Endothelial cell of umbilical vein (primary cell): Measurements from ENCODE around the gene SH3PXD2B. TPM values are rescaled to one million over a fixed set of nuclear protein-coding genes. Genes with fewer than 3 reads are reported as not detected.

ENCODE experiments used
- BruUV-seq: library from RNA; stranded (reverse); fragments of 400-500 nt; replicated peaks from 2 replicates; lab custom pipeline; 2021; lab: Mats Ljungman, UMichigan
- CTCF ChIA-PET: fragments of 300-600, 350-600 bp; sonication (Branson Sonifier 250); formaldehyde crosslinking; loops from one replicate; lab custom pipeline; 2021; ENCODE audit warnings: antibody characterized with exemption, inconsistent platforms; lab: Charles Lee
- POLR2A ChIA-PET: fragments of 300-600, 350-600 bp; sonication (Branson Sonifier 250); formaldehyde crosslinking; loops from one replicate; lab custom pipeline; 2021; ENCODE audit warnings: antibody characterized with exemption, inconsistent platforms; lab: Charles Lee
- DNase-seq: peaks from one replicate; pipeline ENCODE4 v3.0.0-alpha.2; 2011; ENCODE audit warnings: low read depth, low spot score
- FAIRE-seq: peaks from 2 replicates; lab custom pipeline; 2011; peaks lifted over from hg19 to GRCh38; lab: Jason Lieb, UNC
- H2AFZ ChIP-seq: 2 replicates; pipeline ENCODE4 v1.6.0; 2012; ENCODE audit warnings: low read depth, low read length, control low read depth, inconsistent platforms
- H3K27ac ChIP-seq: 2 replicates; pipeline ENCODE4 v1.5.1; 2011; ENCODE audit warnings: low read depth, mild to moderate bottlenecking, control low read depth, low read length, moderate library complexity; ENCODE audit not compliant: insufficient read depth
- H3K27me3 ChIP-seq, 2 experiments: 2 replicates each; pipeline versions ENCODE4 v1.6.0 to v1.6.1; 2011; ENCODE audit warnings: low read length in 2 of 2, mixed read lengths in 1 of 2; ENCODE audit not compliant: control insufficient read depth in 2 of 2, insufficient read depth in 2 of 2
- H3K36me3 ChIP-seq, 2 experiments: 2 replicates in 1 of 2; 3 replicates in 1 of 2; pipeline ENCODE4 v1.5.1; 2011; ENCODE audit warnings: low read length in 2 of 2, mild to moderate bottlenecking in 1 of 2, moderate library complexity in 1 of 2; ENCODE audit not compliant: control insufficient read depth in 2 of 2, insufficient read depth in 2 of 2; ENCODE audit errors: extremely low read depth in 1 of 2
- H3K4me1 ChIP-seq: 3 replicates; pipeline ENCODE4 v1.5.1; 2011; ENCODE audit warnings: mild to moderate bottlenecking, low read length; ENCODE audit not compliant: control insufficient read depth, insufficient read depth; ENCODE audit errors: extremely low read depth
- H3K4me2 ChIP-seq: 2 replicates; pipeline ENCODE4 v1.6.1; 2011; ENCODE audit warnings: low read length, control low read depth, mixed read lengths; ENCODE audit not compliant: insufficient read depth
- H3K4me3 ChIP-seq, 3 experiments: fragments of 200-600 bp in 1 of 3; sonication (generic), shearing (Covaris generic) in 1 of 3; replicated peaks in 1 of 3; 2 replicates each; pipeline ENCODE4 v1.5.1; 2011 to 2016; ENCODE audit warnings: control low read depth in 3 of 3, low read length in 3 of 3, mild to moderate bottlenecking in 2 of 3, inconsistent platforms in 1 of 3, low read depth in 1 of 3, moderate library complexity in 1 of 3; ENCODE audit not compliant: insufficient read depth in 1 of 3
- H3K79me2 ChIP-seq: 2 replicates; pipeline ENCODE4 v1.6.0; 2012; ENCODE audit warnings: low read length, inconsistent platforms; ENCODE audit not compliant: control insufficient read depth, insufficient read depth
- H3K9ac ChIP-seq: replicated peaks from 2 replicates; pipeline ENCODE3; 2011; ENCODE audit warnings: low read length, control low read depth; ENCODE audit not compliant: insufficient read depth; ENCODE audit errors: extremely low read depth
- H3K9me1 ChIP-seq: replicated peaks from 3 replicates; pipeline ENCODE4 v1.6.0; 2011; ENCODE audit warnings: mild to moderate bottlenecking, low read length; ENCODE audit not compliant: control insufficient read depth, insufficient read depth; ENCODE audit errors: extremely low read depth
- H3K9me3 ChIP-seq: replicated peaks from 2 replicates; pipeline ENCODE4 v1.5.1; 2012; ENCODE audit warnings: low read length, inconsistent platforms; ENCODE audit not compliant: control insufficient read depth, insufficient read depth
- H4K20me1 ChIP-seq: replicated peaks from 2 replicates; pipeline ENCODE3; 2011; ENCODE audit warnings: mild to moderate bottlenecking, low read length; ENCODE audit not compliant: control insufficient read depth, insufficient read depth; ENCODE audit errors: extremely low read depth
- FOS ChIP-seq: IDR thresholded peaks from 2 replicates; pipeline ENCODE4 v1.6.1; 2011; ENCODE audit warnings: mild to moderate bottlenecking, low read length, moderate library complexity, borderline replicate concordance; ENCODE audit not compliant: insufficient read depth
- GATA2 ChIP-seq: IDR thresholded peaks from 2 replicates; pipeline ENCODE4 v1.7.0; 2011; ENCODE audit warnings: low read depth, mild to moderate bottlenecking, moderate library complexity, mixed read lengths, low read length; ENCODE audit not compliant: insufficient read length, insufficient read depth
- MAX ChIP-seq: IDR thresholded peaks from 2 replicates; pipeline ENCODE4 v1.6.1; 2011; ENCODE audit not compliant: insufficient read depth, insufficient read length
- MYC ChIP-seq: IDR thresholded peaks from one replicate; pipeline ENCODE4 v1.6.1; 2011; ENCODE audit warnings: mild to moderate bottlenecking, low read depth, low read length
- POLR2A ChIP-seq: IDR thresholded peaks from 2 replicates; pipeline ENCODE4 v1.6.1; 2012; ENCODE audit warnings: low read depth, mild to moderate bottlenecking, control low read depth, low read length
- POLR2AphosphoS5 ChIP-seq: IDR thresholded peaks from 2 replicates; pipeline ENCODE4 v1.6.1; 2012; ENCODE audit warnings: low read depth, mild to moderate bottlenecking, control low read depth, low read length, moderate library complexity; ENCODE audit not compliant: insufficient read depth
- dilution Hi-C: fragments of 300-500 bp; cut with MboI; formaldehyde crosslinking; loops from one replicate; pipeline ENCODE4 v1.15.0; 2019; ENCODE audit warnings: low sequenced_read_pairs; ENCODE audit not compliant: extremely low pct_ligation_motif_present
- intact Hi-C: fragments of 100-400 bp; cut with micrococcal nuclease; formaldehyde crosslinking; loops from one replicate; pipeline ENCODE4 v1.10.0; 2022
- polyA plus RNA-seq, 4 experiments: library from polyadenylated mRNA; depleted of rRNA in 3 of 4; stranded (reverse) in 3 of 4; unstranded in 1 of 4; fragments of >200 nt; gene quantifications; 2 replicates each; pipeline versions ENCODE4 v1.2.1 to v1.2.3, GENCODE V29; 2011 to 2012; ENCODE audit warnings: missing spikeins in 1 of 4
- total RNA-seq: library from RNA; stranded (reverse); gene quantifications from 2 replicates; pipeline ENCODE4 v1.2.3, GENCODE V29; 2021
- TF ChIP-seq, protein P1 (sequence below), 2 donors: IDR thresholded peaks; 1 replicate in 1 of 2; 2 replicates in 1 of 2; pipeline ENCODE4 v1.5.1; 2011; ENCODE audit warnings: low read length in 2 of 2, mild to moderate bottlenecking in 2 of 2, moderate library complexity in 2 of 2, control low read depth in 1 of 2, inconsistent platforms in 1 of 2, low read depth in 1 of 2; ENCODE audit not compliant: insufficient read depth in 1 of 2; ENCODE audit errors: extremely low read depth in 1 of 2

Gene SH3PXD2B
- total and polyA plus RNA-seq, 2 donors (not counting 3 experiments of a cell fraction or from before 2014, with no cell fraction given), result 23.5 to 66.3 TPM

DNA sequence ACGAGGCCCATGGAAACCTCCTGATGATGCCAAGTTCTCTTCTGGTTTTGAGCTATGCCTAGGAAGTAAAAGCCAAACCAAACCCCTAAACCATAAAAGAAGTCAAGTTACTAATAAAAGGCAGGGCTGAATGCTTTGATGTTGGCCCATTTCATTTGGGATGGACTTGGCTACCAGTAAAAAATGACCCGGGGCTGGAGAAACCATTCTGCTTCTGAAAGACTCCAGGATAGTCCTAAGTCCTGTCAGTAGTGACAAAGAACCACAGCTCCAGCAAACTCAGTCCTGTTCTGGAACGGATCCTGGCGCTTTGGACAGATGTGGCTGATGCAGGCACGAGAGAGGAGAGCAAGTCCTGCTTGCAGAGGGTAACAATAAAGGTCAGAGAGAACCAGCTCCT lies 68.6 kb downstream of the SH3PXD2B start:
- H3K27ac ChIP-seq, result no peak overlapping the region

More for the DNA sequence above, 68.6 kb downstream of the SH3PXD2B start:
- dilution Hi-C loops (no loop called here), intact Hi-C loops (no loop called here)
- TF ChIP-seq, protein P1, sequence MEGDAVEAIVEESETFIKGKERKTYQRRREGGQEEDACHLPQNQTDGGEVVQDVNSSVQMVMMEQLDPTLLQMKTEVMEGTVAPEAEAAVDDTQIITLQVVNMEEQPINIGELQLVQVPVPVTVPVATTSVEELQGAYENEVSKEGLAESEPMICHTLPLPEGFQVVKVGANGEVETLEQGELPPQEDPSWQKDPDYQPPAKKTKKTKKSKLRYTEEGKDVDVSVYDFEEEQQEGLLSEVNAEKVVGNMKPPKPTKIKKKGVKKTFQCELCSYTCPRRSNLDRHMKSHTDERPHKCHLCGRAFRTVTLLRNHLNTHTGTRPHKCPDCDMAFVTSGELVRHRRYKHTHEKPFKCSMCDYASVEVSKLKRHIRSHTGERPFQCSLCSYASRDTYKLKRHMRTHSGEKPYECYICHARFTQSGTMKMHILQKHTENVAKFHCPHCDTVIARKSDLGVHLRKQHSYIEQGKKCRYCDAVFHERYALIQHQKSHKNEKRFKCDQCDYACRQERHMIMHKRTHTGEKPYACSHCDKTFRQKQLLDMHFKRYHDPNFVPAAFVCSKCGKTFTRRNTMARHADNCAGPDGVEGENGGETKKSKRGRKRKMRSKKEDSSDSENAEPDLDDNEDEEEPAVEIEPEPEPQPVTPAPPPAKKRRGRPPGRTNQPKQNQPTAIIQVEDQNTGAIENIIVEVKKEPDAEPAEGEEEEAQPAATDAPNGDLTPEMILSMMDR (IDR thresholded peaks at IDR 0.05; ENCODE audit: extremely low read depth in 1 of 2, insufficient read depth in 1 of 2, low read depth in 1 of 2, low read length in 2 of 2), result no peak
- TF ChIP-seq FOS, result no peak
- TF ChIP-seq GATA2, result no peak
- TF ChIP-seq MAX, result no peak
- TF ChIP-seq POLR2A, result no peak
- no peak for TF ChIP-seq POLR2AphosphoS5
- no peak for TF ChIP-seq MYC
- ChIA-PET POLR2A (no interaction called here), CTCF (interaction anchor here (1.0 to 3.4 kb wide), 2 partner anchors 15 to 65 kb away, joined by 3 to 9 read pairs; no protein-coding TSS in a partner anchor)
- H3K79me2 ChIP-seq, result no peaks in the 10 kb centered on the region
- DNase-seq (no peak), FAIRE-seq (no peak)
- peaks cover 3% of the 10 kb centered on the region for H3K4me1 ChIP-seq
- no TSS peak for BruUV-seq
- no peak overlapping the region for H2AFZ ChIP-seq
- H3K4me2 ChIP-seq, result no peak overlapping the region
- H3K9ac ChIP-seq, result no peak overlapping the region
- H3K4me3 ChIP-seq, result no peak overlapping the region
- H3K36me3 ChIP-seq, result peaks cover 15 to 17% of the 10 kb centered on the region in 2 experiments
- H3K27me3 ChIP-seq, result no peaks in the 10 kb centered on the region
- no peaks in the 10 kb centered on the region for H3K9me3 ChIP-seq
- H4K20me1 ChIP-seq, result peaks cover 2% of the 10 kb centered on the region
- no peaks in the 10 kb centered on the region for H3K9me1 ChIP-seq
